ENCODE data around the gene CDKAL1. TPM values are rescaled to one million over a fixed set of nuclear protein-coding genes. Genes with fewer than 3 reads are reported as not detected.

The CDKAL1 gene
- total and polyA plus RNA-seq, 9 of the 15 experiments (the other 6 are each of a cell fraction or from before 2014, with no cell fraction given) = 11.2 to 36.3 (median 20.1) TPM

DNA sequence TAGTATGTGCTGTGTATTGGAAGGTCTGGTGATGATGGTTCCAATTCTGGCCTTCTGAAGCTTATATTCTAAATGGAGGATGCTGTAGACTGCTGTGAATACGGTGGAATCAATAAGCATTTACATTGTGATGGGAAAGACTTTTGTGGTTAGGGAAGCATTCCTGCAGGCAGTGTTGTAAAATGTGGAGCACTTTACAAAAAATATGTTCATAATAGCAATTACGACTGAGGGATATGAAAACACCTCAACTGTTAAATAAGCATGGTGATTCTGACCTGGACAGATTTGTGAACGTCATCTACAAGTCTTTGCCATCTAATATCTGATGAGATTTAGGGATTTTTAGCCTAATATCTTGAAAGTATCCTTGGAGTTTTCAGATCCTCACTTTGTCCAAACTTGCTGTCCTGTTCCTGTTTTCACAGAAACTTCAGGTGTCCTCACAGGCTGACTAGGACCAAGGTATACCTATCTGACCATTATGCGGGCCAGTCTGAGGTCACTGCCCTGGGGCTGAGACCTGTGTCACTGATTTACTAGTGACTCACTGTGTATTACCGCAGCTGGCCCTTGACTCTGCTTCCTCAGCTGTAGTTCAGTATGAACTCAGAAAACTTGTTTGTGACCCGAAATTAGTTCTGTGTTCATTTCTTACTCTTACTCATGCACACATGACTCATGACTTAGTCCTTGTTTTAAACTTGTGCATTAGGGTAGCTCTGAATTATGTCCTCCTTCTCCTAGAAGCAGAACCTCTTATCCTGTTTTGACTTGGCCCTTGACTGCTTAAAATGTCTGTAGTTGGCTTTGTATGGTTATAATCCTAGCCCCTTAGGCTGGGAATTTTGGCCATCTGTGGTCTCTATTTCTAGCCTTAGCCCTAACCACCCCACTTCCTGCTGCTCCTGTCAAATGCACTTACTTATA, 343.0 kb downstream of the CDKAL1 start:
- no TSS peak for BruUV-seq (replicated peaks)
- Histone ChIP-seq H3K4me1 (replicated peaks in 1 of 2; ENCODE audit: control insufficient read depth in 2 of 2, insufficient read depth in 2 of 2, low read length in 2 of 2) (no peaks in the 10 kb centered on the region; a peak in 1 of 5 replicates), H3K9me3 (replicated peaks; ENCODE audit: control insufficient read depth, insufficient read depth, low read depth, low read length) (no peaks in the 10 kb centered on the region), H3K27me3 (ENCODE audit: control insufficient read depth in 2 of 2, insufficient read depth in 2 of 2, low read length in 2 of 2) (no peaks in the 10 kb centered on the region), H3K36me3 (ENCODE audit: control insufficient read depth, insufficient read depth, low read length) (no peaks in the 10 kb centered on the region; the same call in 2 of the 3 replicates), H3K9me1 (ENCODE audit: control insufficient read depth, insufficient read depth, low read length) (no peaks in the 10 kb centered on the region), H3K4me2 (ENCODE audit: insufficient read depth, low read length) (no peak overlapping the region), H2AFZ (ENCODE audit: low read depth, low read length) (no peak overlapping the region), H3K4me3 (no peak overlapping the region), H3K27ac (ENCODE audit: extremely low read depth, low read depth, low read length) (no peak overlapping the region), H3K9ac (ENCODE audit: insufficient read depth in 1 of 2, low read depth in 2 of 2, low read length in 2 of 2) (no peak overlapping the region), H3K79me2 (ENCODE audit: control insufficient read depth, insufficient read depth, low read length) (no peaks in the 10 kb centered on the region), H4K20me1 (replicated peaks; ENCODE audit: control insufficient read depth, insufficient read depth, low read length) (no peaks in the 10 kb centered on the region)
- peak; percentile 73 for ATAC-seq
- CTCF ChIA-PET (ENCODE audit: low intra/inter-chr PET ratio) = no interaction called here
- 32% methylated on average over 6 of the region's 6 CpGs for WGBS (ENCODE audit: insufficient coverage, low coverage, missing lambda C conversion rate)
- intact Hi-C loops (cut with micrococcal nuclease) (loop anchor here (10.0 kb wide), 1 partner anchor 718 kb away; the partner anchor contains the start of gene SOX4), in situ Hi-C loops (cut with MboI) (no loop called here)
- FAIRE-seq = peak; percentile 56
- peak in 2 of 4 experiments; percentile 15 to 37 for DNase-seq (ENCODE audit: extremely low read depth in 1 of 4, low spot score in 3 of 4)
- POLR2A ChIA-PET = no interaction called here
- TF ChIP-seq ZNF232 (CRISPR knock-in tag; IDR thresholded peaks at IDR 0.05) = no peak
- TF ChIP-seq TBL1XR1 (IDR thresholded peaks at IDR 0.05; ENCODE audit: low read length in 2 of 2) = no peak
- TF ChIP-seq NFRKB (IDR thresholded peaks at IDR 0.05; ENCODE audit: low read depth) = no peak
- no peak for TF ChIP-seq MIER1 (IDR thresholded peaks at IDR 0.05; ENCODE audit: low read depth)
- peak in 1 of 2 experiments; percentile 34; a peak in 1 of 4 replicates for TF ChIP-seq FOXK2 (conservative IDR thresholded peaks at IDR 0.05 in 1 of 2, IDR thresholded peaks at IDR 0.05 in 1 of 2; ENCODE audit: low read depth in 2 of 2)
- TF ChIP-seq FOS (IDR thresholded peaks at IDR 0.05; ENCODE audit: extremely low read depth, insufficient read length) = peak; percentile 13
- no peak for TF ChIP-seq NCOA1 (IDR thresholded peaks at IDR 0.05; ENCODE audit: low read depth)
- no peak for TF ChIP-seq CXXC5 (CRISPR knock-in tag; IDR thresholded peaks at IDR 0.05)
- TF ChIP-seq LCOR (CRISPR knock-in tag; IDR thresholded peaks at IDR 0.05) = no peak
- peak; percentile 88 for TF ChIP-seq KDM1A (IDR thresholded peaks at IDR 0.05)
- 0 out of 2 replicates have a peak, but pooled peaks have one; percentile 28 for TF ChIP-seq MTA1 (IDR thresholded peaks at IDR 0.05; ENCODE audit: borderline replicate concordance)
- TF ChIP-seq ZFP1 (CRISPR knock-in tag; IDR thresholded peaks at IDR 0.05) = no peak
- TF ChIP-seq, protein P1, sequence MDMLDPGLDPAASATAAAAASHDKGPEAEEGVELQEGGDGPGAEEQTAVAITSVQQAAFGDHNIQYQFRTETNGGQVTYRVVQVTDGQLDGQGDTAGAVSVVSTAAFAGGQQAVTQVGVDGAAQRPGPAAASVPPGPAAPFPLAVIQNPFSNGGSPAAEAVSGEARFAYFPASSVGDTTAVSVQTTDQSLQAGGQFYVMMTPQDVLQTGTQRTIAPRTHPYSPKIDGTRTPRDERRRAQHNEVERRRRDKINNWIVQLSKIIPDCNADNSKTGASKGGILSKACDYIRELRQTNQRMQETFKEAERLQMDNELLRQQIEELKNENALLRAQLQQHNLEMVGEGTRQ (CRISPR knock-in tag; IDR thresholded peaks at IDR 0.05) = no peak
- TF ChIP-seq ATF1 (CRISPR knock-in tag; IDR thresholded peaks at IDR 0.05) = no peak
- no peak for TF ChIP-seq ATF1 (tag; IDR thresholded peaks at IDR 0.05)
- TF ChIP-seq, protein P2, sequence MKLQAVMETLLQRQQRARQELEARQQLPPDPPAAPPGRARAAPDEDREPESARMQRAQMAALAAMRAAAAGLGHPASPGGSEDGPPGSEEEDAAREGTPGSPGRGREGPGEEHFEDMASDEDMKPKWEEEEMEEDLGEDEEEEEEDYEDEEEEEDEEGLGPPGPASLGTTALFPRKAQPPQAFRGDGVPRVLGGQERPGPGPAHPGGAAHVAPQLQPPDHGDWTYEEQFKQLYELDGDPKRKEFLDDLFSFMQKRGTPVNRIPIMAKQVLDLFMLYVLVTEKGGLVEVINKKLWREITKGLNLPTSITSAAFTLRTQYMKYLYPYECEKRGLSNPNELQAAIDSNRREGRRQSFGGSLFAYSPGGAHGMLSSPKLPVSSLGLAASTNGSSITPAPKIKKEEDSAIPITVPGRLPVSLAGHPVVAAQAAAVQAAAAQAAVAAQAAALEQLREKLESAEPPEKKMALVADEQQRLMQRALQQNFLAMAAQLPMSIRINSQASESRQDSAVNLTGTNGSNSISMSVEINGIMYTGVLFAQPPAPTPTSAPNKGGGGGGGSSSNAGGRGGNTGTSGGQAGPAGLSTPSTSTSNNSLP (IDR thresholded peaks at IDR 0.05; ENCODE audit: borderline replicate concordance, low read depth, low read length) = no peak
- TF ChIP-seq, protein P3, sequence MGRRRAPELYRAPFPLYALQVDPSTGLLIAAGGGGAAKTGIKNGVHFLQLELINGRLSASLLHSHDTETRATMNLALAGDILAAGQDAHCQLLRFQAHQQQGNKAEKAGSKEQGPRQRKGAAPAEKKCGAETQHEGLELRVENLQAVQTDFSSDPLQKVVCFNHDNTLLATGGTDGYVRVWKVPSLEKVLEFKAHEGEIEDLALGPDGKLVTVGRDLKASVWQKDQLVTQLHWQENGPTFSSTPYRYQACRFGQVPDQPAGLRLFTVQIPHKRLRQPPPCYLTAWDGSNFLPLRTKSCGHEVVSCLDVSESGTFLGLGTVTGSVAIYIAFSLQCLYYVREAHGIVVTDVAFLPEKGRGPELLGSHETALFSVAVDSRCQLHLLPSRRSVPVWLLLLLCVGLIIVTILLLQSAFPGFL (CRISPR knock-in tag; IDR thresholded peaks at IDR 0.05) = no peak
- no peak for TF ChIP-seq SAP30 (IDR thresholded peaks at IDR 0.05; ENCODE audit: borderline replicate concordance, insufficient read depth, low read depth, low read length, poor library complexity, severe bottlenecking)
- no peak for TF ChIP-seq ZNF347 (CRISPR knock-in tag; IDR thresholded peaks at IDR 0.05; ENCODE audit: low read depth)

Measured in K562 (cell line).